Measurements from ENCODE around the gene PLEKHJ1. TPM values are rescaled to one million over a fixed set of nuclear protein-coding genes. Genes with fewer than 3 reads are reported as not detected.
A peak's percentile ranks its signal among the peaks of the same experiment; 100 is the strongest.

Gene PLEKHJ1
- total and polyA plus RNA-seq, 2 of the 13 experiments (the other 11 are each of a cell fraction or from before 2014, with no cell fraction given), result 70.5 to 130 TPM

DNA sequence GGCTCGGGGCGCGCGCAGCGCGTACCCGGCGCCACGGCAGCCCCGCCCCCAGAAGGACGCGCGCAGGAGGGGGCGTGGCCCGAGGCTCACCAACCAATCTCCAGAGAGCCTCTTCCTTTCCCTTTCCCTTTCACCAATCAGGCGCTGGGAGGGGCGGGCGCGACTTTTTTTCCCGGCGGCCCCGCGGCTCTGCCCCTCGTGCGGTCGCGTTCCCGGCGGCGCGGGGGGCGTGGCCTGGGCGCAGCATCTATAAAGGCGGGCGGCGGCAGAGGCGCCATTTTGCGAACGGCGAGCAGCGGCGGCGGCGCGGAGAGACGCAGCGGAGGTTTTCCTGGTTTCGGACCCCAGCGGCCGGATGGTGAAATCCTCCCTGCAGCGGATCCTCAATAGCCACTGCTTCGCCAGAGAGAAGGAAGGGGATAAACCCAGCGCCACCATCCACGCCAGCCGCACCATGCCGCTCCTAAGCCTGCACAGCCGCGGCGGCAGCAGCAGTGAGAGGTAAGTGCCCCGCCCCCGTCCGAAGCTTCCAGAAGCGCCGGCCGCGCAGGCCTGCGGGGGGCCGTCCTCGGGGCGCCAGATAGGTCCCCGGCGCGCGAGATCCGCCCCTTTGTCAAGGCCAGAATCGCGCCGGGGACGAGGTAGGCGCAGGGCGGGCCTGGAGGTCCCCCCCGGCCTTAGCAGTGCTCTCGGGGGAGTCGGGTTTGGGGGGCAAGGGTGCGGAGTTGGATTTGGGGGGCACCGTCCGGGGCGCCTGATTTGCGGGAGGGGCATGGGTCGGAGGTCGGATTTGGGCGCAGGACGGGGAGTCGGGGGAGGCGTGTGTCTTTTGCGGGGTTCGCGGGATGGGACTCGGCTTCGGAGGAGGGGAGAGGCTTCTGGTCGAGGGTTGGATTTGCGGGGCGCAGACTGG lies 33.4 kb upstream of the PLEKHJ1 start (continued):
- TF ChIP-seq BCL6 (CRISPR knock-in tag; IDR thresholded peaks at IDR 0.05) (no peak), NFE2L1 (CRISPR knock-in tag; IDR thresholded peaks at IDR 0.05; ENCODE audit: borderline replicate concordance) (no peak), ARNT2 (CRISPR knock-in tag; IDR thresholded peaks at IDR 0.05; ENCODE audit: low read depth) (peak; percentile 81; the same call in 1 of the 2 replicates), SUZ12 (IDR thresholded peaks at IDR 0.05; ENCODE audit: low read depth, low read length) (peak; percentile 22; the same call in 1 of the 2 replicates), MXD4 (CRISPR knock-in tag; IDR thresholded peaks at IDR 0.05) (peak; percentile 71; the same call in 1 of the 2 replicates), PHF21A (CRISPR knock-in tag; IDR thresholded peaks at IDR 0.05) (no peak), RARG (CRISPR knock-in tag; IDR thresholded peaks at IDR 0.05; ENCODE audit: low read depth) (no peak), ATAD3A (CRISPR knock-in tag; IDR thresholded peaks at IDR 0.05) (no peak), ZKSCAN8 (CRISPR knock-in tag; IDR thresholded peaks at IDR 0.05; ENCODE audit: borderline replicate concordance) (no peak), SKI (IDR thresholded peaks at IDR 0.05; ENCODE audit: partially characterized antibody) (peak; percentile 11), GPBP1L1 (CRISPR knock-in tag; IDR thresholded peaks at IDR 0.05) (no peak), GTF2F1 (IDR thresholded peaks at IDR 0.05; ENCODE audit: low read length) (peak; percentile 99), FOXK1 (CRISPR knock-in tag; IDR thresholded peaks at IDR 0.05; ENCODE audit: borderline replicate concordance, low read depth) (peak; percentile 68; the same call in 1 of the 2 replicates), POLR2A (IDR thresholded peaks at IDR 0.05; ENCODE audit: insufficient read depth in 1 of 2, low read depth in 2 of 2, low read length in 2 of 2) (peak; percentile 98), NR2F6 (IDR thresholded peaks at IDR 0.05) (no peak), NR2F6 (CRISPR knock-in tag; IDR thresholded peaks at IDR 0.05) (0 out of 2 replicates have a peak, but pooled peaks have one; percentile 10), ZSCAN31 (CRISPR knock-in tag; IDR thresholded peaks at IDR 0.05; ENCODE audit: low read depth) (peak; percentile 72), RBM39 (IDR thresholded peaks at IDR 0.05; ENCODE audit: low read depth, low read length, poor library complexity, severe bottlenecking) (peak; percentile 100)
- TF ChIP-seq, protein P1, sequence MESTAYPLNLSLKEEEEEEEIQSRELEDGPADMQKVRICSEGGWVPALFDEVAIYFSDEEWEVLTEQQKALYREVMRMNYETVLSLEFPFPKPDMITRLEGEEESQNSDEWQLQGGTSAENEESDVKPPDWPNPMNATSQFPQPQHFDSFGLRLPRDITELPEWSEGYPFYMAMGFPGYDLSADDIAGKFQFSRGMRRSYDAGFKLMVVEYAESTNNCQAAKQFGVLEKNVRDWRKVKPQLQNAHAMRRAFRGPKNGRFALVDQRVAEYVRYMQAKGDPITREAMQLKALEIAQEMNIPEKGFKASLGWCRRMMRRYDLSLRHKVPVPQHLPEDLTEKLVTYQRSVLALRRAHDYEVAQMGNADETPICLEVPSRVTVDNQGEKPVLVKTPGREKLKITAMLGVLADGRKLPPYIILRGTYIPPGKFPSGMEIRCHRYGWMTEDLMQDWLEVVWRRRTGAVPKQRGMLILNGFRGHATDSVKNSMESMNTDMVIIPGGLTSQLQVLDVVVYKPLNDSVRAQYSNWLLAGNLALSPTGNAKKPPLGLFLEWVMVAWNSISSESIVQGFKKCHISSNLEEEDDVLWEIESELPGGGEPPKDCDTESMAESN (CRISPR knock-in tag; conservative IDR thresholded peaks at IDR 0.05), result peak; percentile 46; the same call in 1 of the 2 replicates
- TF ChIP-seq, protein P2, sequence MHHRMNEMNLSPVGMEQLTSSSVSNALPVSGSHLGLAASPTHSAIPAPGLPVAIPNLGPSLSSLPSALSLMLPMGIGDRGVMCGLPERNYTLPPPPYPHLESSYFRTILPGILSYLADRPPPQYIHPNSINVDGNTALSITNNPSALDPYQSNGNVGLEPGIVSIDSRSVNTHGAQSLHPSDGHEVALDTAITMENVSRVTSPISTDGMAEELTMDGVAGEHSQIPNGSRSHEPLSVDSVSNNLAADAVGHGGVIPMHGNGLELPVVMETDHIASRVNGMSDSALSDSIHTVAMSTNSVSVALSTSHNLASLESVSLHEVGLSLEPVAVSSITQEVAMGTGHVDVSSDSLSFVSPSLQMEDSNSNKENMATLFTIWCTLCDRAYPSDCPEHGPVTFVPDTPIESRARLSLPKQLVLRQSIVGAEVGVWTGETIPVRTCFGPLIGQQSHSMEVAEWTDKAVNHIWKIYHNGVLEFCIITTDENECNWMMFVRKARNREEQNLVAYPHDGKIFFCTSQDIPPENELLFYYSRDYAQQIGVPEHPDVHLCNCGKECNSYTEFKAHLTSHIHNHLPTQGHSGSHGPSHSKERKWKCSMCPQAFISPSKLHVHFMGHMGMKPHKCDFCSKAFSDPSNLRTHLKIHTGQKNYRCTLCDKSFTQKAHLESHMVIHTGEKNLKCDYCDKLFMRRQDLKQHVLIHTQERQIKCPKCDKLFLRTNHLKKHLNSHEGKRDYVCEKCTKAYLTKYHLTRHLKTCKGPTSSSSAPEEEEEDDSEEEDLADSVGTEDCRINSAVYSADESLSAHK (CRISPR knock-in tag; IDR thresholded peaks at IDR 0.05; ENCODE audit: borderline replicate concordance), result no peak
- TF ChIP-seq, protein P3, sequence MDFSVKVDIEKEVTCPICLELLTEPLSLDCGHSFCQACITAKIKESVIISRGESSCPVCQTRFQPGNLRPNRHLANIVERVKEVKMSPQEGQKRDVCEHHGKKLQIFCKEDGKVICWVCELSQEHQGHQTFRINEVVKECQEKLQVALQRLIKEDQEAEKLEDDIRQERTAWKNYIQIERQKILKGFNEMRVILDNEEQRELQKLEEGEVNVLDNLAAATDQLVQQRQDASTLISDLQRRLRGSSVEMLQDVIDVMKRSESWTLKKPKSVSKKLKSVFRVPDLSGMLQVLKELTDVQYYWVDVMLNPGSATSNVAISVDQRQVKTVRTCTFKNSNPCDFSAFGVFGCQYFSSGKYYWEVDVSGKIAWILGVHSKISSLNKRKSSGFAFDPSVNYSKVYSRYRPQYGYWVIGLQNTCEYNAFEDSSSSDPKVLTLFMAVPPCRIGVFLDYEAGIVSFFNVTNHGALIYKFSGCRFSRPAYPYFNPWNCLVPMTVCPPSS (IDR thresholded peaks at IDR 0.05), result no peak
- TF ChIP-seq, protein P4, sequence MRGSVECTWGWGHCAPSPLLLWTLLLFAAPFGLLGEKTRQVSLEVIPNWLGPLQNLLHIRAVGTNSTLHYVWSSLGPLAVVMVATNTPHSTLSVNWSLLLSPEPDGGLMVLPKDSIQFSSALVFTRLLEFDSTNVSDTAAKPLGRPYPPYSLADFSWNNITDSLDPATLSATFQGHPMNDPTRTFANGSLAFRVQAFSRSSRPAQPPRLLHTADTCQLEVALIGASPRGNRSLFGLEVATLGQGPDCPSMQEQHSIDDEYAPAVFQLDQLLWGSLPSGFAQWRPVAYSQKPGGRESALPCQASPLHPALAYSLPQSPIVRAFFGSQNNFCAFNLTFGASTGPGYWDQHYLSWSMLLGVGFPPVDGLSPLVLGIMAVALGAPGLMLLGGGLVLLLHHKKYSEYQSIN (CRISPR knock-in tag; IDR thresholded peaks at IDR 0.05; ENCODE audit: borderline replicate concordance), result no peak
